Neuron (in vitro differentiated cells): ENCODE results near the gene GRM4.

Experiments used
- H2AFZ ChIP-seq: one replicate; pipeline ENCODE4 v1.6.1; 2013; ENCODE audit warnings: low read depth, mild to moderate bottlenecking, inconsistent platforms, low read length, moderate library complexity
- H3K27me3 ChIP-seq: one replicate; pipeline ENCODE4 v1.6.1; 2013; ENCODE audit warnings: low read length; ENCODE audit not compliant: insufficient read depth
- H3K36me3 ChIP-seq: one replicate; pipeline ENCODE4 v1.6.1; 2013; ENCODE audit warnings: low read length; ENCODE audit not compliant: insufficient read depth
- H3K4me1 ChIP-seq: one replicate; pipeline ENCODE4 v1.6.1; 2013; ENCODE audit warnings: low read length; ENCODE audit not compliant: insufficient read depth
- H3K4me3 ChIP-seq: 2 replicates; pipeline ENCODE4 v1.5.1; 2013; ENCODE audit warnings: mild to moderate bottlenecking, low read length, moderate library complexity
- H3K9me3 ChIP-seq: one replicate; pipeline ENCODE4 v1.6.1; 2013; ENCODE audit warnings: low read length

Gene GRM4

DNA sequence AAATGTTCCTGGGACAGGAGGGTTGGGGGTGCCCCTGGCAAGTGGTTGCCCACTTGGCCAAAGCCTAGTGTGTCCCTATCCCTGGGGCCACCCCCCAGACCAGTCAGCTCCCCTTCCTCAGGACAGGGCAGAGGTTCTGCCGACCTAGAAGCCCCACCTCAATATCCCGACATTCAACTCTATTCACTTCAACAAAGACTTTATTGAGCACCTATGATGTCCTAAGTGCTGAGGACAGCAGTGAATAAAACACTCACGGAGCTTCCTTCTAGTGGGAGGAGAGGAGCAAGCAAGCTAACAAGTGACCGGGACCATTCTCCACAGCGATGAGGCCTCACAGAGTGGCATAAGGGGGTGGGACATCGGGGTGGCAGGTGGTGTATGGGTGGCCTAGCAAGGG lies 52.7 kb downstream of the GRM4 start:
- no peaks in the 10 kb centered on the region for H3K36me3 ChIP-seq
- H3K4me1 ChIP-seq = no peaks in the 10 kb centered on the region
- peaks cover 6% of the 10 kb centered on the region for H3K27me3 ChIP-seq

GRCh38 chr6:34092631-34093030 lies 53.3 kb downstream of the GRM4 start:
- H3K4me3 ChIP-seq = no peak overlapping the region
- no peaks in the 10 kb centered on the region for H3K36me3 ChIP-seq
- H3K27me3 ChIP-seq = peaks cover 6% of the 10 kb centered on the region
- no peak overlapping the region for H2AFZ ChIP-seq
- H3K9me3 ChIP-seq = no peaks in the 10 kb centered on the region
- H3K4me1 ChIP-seq = no peaks in the 10 kb centered on the region

More for the DNA sequence above, 52.7 kb downstream of the GRM4 start:
- Histone ChIP-seq H3K4me3 (no peak overlapping the region), H3K9me3 (no peaks in the 10 kb centered on the region), H2AFZ (no peak overlapping the region)

- Histone ChIP-seq H3K27me3 (peaks cover 6% of the 10 kb centered on the region), H2AFZ (no peak overlapping the region), H3K36me3 (no peaks in the 10 kb centered on the region), H3K4me1 (no peaks in the 10 kb centered on the region), H3K4me3 (no peak overlapping the region), H3K9me3 (no peaks in the 10 kb centered on the region)
Measured at GRCh38 chr6:34090935-34091334, 55.0 kb downstream of the GRM4 start.

DNA sequence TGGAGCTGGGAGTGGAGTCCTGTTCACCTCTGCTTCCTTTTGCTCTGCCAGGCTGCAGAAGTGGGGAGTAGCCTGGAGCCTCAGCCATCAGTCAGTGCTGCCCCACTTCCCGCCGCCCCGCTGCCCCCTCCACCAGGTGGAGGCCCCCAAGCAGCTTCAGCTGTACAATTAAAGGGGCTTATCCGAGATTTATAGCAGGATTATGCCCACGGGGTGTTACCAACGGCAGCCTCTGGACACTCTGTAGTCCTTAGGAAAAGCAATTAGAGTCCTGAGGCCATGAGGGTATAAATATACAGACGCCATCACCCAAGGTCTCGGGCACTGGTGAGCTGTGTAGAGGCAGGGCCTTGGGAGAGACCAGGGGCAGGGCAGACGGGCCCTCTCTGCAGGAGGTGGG lies 55.4 kb downstream of the GRM4 start:
- Histone ChIP-seq H3K27me3 (peaks cover 6% of the 10 kb centered on the region), H3K4me1 (no peaks in the 10 kb centered on the region)

GRCh38 chr6:34086558-34086957 lies 59.3 kb downstream of the GRM4 start:
- Histone ChIP-seq H3K27me3 (peaks cover 6% of the 10 kb centered on the region), H3K36me3 (no peaks in the 10 kb centered on the region), H2AFZ (no peak overlapping the region), H3K9me3 (no peaks in the 10 kb centered on the region), H3K4me1 (no peaks in the 10 kb centered on the region), H3K4me3 (no peak overlapping the region)

More for the DNA sequence above, 55.4 kb downstream of the GRM4 start:
- Histone ChIP-seq H3K4me3 (no peak overlapping the region), H3K9me3 (no peaks in the 10 kb centered on the region), H3K36me3 (no peaks in the 10 kb centered on the region), H2AFZ (no peak overlapping the region)

GRCh38 chr6:34085453-34086170 lies 60.3 kb downstream of the GRM4 start:
- Histone ChIP-seq H3K36me3 (no peaks in the 10 kb centered on the region), H3K9me3 (no peaks in the 10 kb centered on the region), H2AFZ (no peak overlapping the region), H3K4me1 (no peaks in the 10 kb centered on the region), H3K4me3 (no peak overlapping the region), H3K27me3 (peaks cover 6% of the 10 kb centered on the region)

- peaks cover under 1% of the 10 kb centered on the region for H3K27me3 ChIP-seq
- H3K4me1 ChIP-seq = no peaks in the 10 kb centered on the region
- H3K4me3 ChIP-seq = no peak overlapping the region
- no peaks in the 10 kb centered on the region for H3K9me3 ChIP-seq
- no peak overlapping the region for H2AFZ ChIP-seq
- H3K36me3 ChIP-seq = no peaks in the 10 kb centered on the region
Measured at GRCh38 chr6:34084591-34085290, 61.1 kb downstream of the GRM4 start.

DNA sequence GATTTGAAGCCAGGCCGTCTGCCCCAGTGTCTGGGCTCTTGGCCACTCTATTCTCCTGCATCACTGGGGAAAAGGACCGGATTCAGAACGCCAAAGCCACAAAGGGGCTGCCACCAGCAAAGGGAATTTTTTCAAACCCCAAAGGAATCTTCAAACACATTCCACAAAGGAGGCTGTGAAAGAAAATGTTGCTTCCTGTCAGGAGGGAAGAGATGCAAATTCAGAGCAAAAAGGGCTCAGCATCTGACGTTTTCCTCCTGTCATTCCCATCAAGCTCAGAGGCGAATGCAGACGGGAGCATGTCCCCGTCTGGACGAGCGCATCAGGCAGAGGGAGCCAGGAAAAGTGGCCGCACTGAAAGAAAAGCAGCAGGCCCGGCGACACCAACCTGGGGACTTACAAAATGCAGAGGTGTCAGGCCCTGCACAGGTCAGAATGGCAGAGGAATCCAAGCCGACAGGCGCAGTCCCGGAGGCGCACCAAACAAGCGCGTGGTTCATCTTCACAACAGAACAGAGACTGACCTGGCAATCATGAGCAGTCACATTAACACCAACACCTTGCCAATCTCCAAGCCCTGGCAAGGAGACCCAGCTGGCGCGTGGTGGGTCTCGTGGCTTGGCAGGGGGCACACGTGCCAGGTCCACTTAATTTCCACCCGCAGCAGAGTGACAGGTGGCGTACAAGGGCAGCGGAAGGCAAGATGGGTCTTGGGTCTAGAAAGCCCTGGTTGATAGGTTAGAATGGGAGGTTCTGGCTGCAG lies 62.8 kb downstream of the GRM4 start:
- Histone ChIP-seq H3K27me3 (no peaks in the 10 kb centered on the region), H3K9me3 (no peaks in the 10 kb centered on the region), H2AFZ (no peak overlapping the region), H3K36me3 (no peaks in the 10 kb centered on the region), H3K4me1 (no peaks in the 10 kb centered on the region), H3K4me3 (no peak overlapping the region)

- Histone ChIP-seq H3K27me3 (no peaks in the 10 kb centered on the region), H3K9me3 (no peaks in the 10 kb centered on the region), H3K4me1 (no peaks in the 10 kb centered on the region), H2AFZ (no peak overlapping the region), H3K36me3 (no peaks in the 10 kb centered on the region), H3K4me3 (no peak overlapping the region)
Measured at GRCh38 chr6:34082348-34082747, 63.5 kb downstream of the GRM4 start.

DNA sequence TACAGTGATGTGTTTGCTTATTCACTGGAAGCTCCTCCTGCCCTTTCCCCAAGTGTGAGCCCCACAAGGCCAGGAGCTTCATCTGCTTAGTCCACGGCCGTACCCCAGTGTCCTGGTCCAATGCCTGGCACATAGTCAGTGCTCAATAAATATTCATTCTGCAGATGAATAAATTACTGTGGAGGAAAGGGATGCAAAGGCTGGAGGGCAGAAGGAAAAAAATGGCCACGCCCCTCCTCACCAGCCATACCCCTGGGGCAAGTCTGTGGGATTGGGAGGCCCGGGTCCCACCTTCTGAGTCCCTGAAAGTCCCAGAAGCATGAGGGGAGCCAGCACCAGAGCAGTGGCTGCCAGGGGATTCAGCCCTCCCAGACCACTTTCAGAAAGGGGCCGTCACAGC lies 65.5 kb downstream of the GRM4 start:
- Histone ChIP-seq H3K4me1 (no peaks in the 10 kb centered on the region), H3K9me3 (no peaks in the 10 kb centered on the region), H3K27me3 (no peaks in the 10 kb centered on the region)

GRCh38 chr6:34079899-34080298 lies 66.0 kb downstream of the GRM4 start:
- no peak overlapping the region for H3K4me3 ChIP-seq
- H3K36me3 ChIP-seq = no peaks in the 10 kb centered on the region
- no peak overlapping the region for H2AFZ ChIP-seq
- H3K4me1 ChIP-seq = no peaks in the 10 kb centered on the region
- H3K27me3 ChIP-seq = no peaks in the 10 kb centered on the region
- H3K9me3 ChIP-seq = no peaks in the 10 kb centered on the region

More for the DNA sequence above, 65.5 kb downstream of the GRM4 start:
- Histone ChIP-seq H2AFZ (no peak overlapping the region), H3K36me3 (no peaks in the 10 kb centered on the region), H3K4me3 (no peak overlapping the region)

- Histone ChIP-seq H3K36me3 (no peaks in the 10 kb centered on the region), H3K4me1 (no peaks in the 10 kb centered on the region), H3K4me3 (no peak overlapping the region), H3K9me3 (no peaks in the 10 kb centered on the region), H3K27me3 (no peaks in the 10 kb centered on the region), H2AFZ (no peak overlapping the region)
Measured at GRCh38 chr6:34075906-34076305, 70.0 kb downstream of the GRM4 start.

DNA sequence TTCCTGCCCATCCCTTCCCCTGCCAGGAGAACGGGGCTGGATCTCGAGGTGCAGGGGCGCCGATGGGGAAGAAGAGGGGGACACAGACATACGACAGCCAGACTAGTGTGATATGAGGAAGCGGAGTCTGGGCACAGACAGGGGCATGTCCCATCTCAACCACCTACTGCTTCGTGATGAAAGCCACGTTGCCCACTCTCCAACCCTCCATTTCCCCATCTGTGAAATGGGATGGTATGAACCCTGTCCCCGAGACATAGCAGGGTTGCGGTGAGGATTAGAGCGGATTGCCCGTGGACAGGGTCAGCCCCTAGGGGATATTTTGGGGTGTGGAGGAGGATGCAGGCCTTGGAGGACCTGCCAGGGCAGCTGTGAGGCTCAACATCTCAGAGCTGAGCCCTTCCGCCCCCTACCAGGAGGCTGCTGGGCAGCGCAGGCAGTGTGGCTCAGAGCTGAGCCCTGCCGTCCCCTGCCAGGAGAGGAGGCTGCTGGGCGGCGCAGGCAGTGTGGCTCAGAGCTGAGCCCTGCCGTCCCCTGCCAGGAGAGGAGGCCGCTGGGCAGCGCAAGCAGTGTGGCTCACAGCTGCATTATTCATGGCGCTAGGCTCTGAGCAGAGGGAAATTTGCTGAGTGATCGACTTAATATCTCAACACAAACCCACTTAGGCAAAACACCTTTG lies 71.7 kb downstream of the GRM4 start:
- no peaks in the 10 kb centered on the region for H3K4me1 ChIP-seq
- H3K36me3 ChIP-seq = no peaks in the 10 kb centered on the region
- no peaks in the 10 kb centered on the region for H3K27me3 ChIP-seq
- no peaks in the 10 kb centered on the region for H3K9me3 ChIP-seq
- no peak overlapping the region for H2AFZ ChIP-seq
- no peak overlapping the region for H3K4me3 ChIP-seq
